ENCODE measurements around the gene MAIP1.

DNA sequence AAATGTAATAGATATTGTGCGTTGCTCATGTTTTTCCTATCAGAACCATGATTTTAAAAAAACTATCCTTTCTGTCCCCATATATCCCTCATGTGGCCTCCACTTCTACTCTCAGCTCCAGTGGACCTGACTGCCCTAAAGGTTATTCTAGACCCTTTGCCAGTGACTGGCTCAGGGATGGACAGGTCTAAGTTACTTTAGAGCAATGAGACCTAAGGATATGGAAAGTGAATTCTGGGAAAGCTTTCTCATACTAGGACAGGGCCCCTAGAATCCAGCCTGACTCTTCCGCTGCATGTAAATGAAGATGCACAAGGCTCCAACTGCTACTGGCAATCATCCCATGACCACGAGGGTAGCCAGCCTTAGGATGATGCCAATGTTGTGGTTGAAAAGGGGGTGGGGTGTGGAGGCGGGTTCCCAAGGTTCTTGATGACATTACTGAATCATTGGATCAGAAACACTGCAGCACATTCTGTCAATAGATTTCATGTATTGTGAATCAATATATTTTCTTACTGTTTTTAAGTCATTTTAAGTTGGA lies 23.0 kb upstream of the MAIP1 start:
- TF ChIP-seq, protein P1, sequence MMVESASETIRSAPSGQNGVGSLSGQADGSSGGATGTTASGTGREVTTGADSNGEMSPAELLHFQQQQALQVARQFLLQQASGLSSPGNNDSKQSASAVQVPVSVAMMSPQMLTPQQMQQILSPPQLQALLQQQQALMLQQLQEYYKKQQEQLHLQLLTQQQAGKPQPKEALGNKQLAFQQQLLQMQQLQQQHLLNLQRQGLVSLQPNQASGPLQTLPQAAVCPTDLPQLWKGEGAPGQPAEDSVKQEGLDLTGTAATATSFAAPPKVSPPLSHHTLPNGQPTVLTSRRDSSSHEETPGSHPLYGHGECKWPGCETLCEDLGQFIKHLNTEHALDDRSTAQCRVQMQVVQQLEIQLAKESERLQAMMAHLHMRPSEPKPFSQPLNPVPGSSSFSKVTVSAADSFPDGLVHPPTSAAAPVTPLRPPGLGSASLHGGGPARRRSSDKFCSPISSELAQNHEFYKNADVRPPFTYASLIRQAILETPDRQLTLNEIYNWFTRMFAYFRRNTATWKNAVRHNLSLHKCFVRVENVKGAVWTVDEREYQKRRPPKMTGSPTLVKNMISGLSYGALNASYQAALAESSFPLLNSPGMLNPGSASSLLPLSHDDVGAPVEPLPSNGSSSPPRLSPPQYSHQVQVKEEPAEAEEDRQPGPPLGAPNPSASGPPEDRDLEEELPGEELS (CRISPR knock-in tag; IDR thresholded peaks at IDR 0.05): no peak
- TF ChIP-seq, protein P2, sequence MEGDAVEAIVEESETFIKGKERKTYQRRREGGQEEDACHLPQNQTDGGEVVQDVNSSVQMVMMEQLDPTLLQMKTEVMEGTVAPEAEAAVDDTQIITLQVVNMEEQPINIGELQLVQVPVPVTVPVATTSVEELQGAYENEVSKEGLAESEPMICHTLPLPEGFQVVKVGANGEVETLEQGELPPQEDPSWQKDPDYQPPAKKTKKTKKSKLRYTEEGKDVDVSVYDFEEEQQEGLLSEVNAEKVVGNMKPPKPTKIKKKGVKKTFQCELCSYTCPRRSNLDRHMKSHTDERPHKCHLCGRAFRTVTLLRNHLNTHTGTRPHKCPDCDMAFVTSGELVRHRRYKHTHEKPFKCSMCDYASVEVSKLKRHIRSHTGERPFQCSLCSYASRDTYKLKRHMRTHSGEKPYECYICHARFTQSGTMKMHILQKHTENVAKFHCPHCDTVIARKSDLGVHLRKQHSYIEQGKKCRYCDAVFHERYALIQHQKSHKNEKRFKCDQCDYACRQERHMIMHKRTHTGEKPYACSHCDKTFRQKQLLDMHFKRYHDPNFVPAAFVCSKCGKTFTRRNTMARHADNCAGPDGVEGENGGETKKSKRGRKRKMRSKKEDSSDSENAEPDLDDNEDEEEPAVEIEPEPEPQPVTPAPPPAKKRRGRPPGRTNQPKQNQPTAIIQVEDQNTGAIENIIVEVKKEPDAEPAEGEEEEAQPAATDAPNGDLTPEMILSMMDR (IDR thresholded peaks at IDR 0.05): no peak
- TF ChIP-seq, protein P3, sequence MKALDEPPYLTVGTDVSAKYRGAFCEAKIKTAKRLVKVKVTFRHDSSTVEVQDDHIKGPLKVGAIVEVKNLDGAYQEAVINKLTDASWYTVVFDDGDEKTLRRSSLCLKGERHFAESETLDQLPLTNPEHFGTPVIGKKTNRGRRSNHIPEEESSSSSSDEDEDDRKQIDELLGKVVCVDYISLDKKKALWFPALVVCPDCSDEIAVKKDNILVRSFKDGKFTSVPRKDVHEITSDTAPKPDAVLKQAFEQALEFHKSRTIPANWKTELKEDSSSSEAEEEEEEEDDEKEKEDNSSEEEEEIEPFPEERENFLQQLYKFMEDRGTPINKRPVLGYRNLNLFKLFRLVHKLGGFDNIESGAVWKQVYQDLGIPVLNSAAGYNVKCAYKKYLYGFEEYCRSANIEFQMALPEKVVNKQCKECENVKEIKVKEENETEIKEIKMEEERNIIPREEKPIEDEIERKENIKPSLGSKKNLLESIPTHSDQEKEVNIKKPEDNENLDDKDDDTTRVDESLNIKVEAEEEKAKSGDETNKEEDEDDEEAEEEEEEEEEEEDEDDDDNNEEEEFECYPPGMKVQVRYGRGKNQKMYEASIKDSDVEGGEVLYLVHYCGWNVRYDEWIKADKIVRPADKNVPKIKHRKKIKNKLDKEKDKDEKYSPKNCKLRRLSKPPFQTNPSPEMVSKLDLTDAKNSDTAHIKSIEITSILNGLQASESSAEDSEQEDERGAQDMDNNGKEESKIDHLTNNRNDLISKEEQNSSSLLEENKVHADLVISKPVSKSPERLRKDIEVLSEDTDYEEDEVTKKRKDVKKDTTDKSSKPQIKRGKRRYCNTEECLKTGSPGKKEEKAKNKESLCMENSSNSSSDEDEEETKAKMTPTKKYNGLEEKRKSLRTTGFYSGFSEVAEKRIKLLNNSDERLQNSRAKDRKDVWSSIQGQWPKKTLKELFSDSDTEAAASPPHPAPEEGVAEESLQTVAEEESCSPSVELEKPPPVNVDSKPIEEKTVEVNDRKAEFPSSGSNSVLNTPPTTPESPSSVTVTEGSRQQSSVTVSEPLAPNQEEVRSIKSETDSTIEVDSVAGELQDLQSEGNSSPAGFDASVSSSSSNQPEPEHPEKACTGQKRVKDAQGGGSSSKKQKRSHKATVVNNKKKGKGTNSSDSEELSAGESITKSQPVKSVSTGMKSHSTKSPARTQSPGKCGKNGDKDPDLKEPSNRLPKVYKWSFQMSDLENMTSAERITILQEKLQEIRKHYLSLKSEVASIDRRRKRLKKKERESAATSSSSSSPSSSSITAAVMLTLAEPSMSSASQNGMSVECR (CRISPR knock-in tag; IDR thresholded peaks at IDR 0.05; ENCODE audit: borderline replicate concordance): no peak

Data from WTC11 (cell line).